Measurements from ENCODE around the gene SOX2. TPM values are rescaled to one million over a fixed set of nuclear protein-coding genes. Genes with fewer than 3 reads are reported as not detected.
A peak's percentile ranks its signal among the peaks of the same experiment; 100 is the strongest.

The SOX2 gene
- total RNA-seq, 1 experiment from 2014 or later = 0.63 TPM

GRCh38 chr3:181718369-181718768 is 6.6 kb downstream of the SOX2 start:
- no peak overlapping the region for H3K4me3 ChIP-seq (ENCODE audit: low read length)
- no peaks in the 10 kb centered on the region for H3K36me3 ChIP-seq (ENCODE audit: insufficient read depth, low read length)
- H3K9ac ChIP-seq (ENCODE audit: low read length) = no peak overlapping the region
- H3K9me3 ChIP-seq (ENCODE audit: low read length) = no peaks in the 10 kb centered on the region
- no peak for DNase-seq
- no peak overlapping the region for H2AFZ ChIP-seq (ENCODE audit: low read length)
- peaks cover 49% of the 10 kb centered on the region for H3K4me1 ChIP-seq (ENCODE audit: low read length)
- H3K27ac ChIP-seq (ENCODE audit: low read length) = no peak overlapping the region
- H3K9me2 ChIP-seq (replicated peaks; ENCODE audit: insufficient read depth, low read length) = no peaks in the 10 kb centered on the region
- no peak overlapping the region for H3K4me2 ChIP-seq (ENCODE audit: low read depth, low read length, poor library complexity, severe bottlenecking)
- no peaks in the 10 kb centered on the region for H3K79me2 ChIP-seq (ENCODE audit: low read length)
- no peaks in the 10 kb centered on the region for H3K27me3 ChIP-seq (ENCODE audit: low read length)
- no peaks in the 10 kb centered on the region for H4K20me1 ChIP-seq (ENCODE audit: insufficient read depth, low read depth, low read length)

GRCh38 chr3:181718987-181719911 is 7.5 kb downstream of the SOX2 start:
- H2AFZ ChIP-seq (ENCODE audit: low read length) = no peak overlapping the region
- H3K4me1 ChIP-seq (ENCODE audit: low read length) = peaks cover 42% of the 10 kb centered on the region
- no peaks in the 10 kb centered on the region for H3K79me2 ChIP-seq (ENCODE audit: low read length)
- H3K9me3 ChIP-seq (ENCODE audit: low read length) = no peaks in the 10 kb centered on the region
- peak overlapping the region; percentile 52; the same call in 1 of the 2 replicates for H3K4me3 ChIP-seq (ENCODE audit: low read length)
- H3K36me3 ChIP-seq (ENCODE audit: insufficient read depth, low read length) = no peaks in the 10 kb centered on the region
- H3K9me2 ChIP-seq (replicated peaks; ENCODE audit: insufficient read depth, low read length) = no peaks in the 10 kb centered on the region
- no peak for DNase-seq
- no peaks in the 10 kb centered on the region for H3K27me3 ChIP-seq (ENCODE audit: low read length)
- 0 out of 2 replicates have a peak overlapping the region, but pooled peaks have one; percentile 36 for H3K9ac ChIP-seq (ENCODE audit: low read length)
- no peaks in the 10 kb centered on the region for H4K20me1 ChIP-seq (ENCODE audit: insufficient read depth, low read depth, low read length)
- H3K27ac ChIP-seq (ENCODE audit: low read length) = no peak overlapping the region
- peak overlapping the region; percentile 51 for H3K4me2 ChIP-seq (ENCODE audit: low read depth, low read length, poor library complexity, severe bottlenecking)

GRCh38 chr3:181719991-181720680 is 8.4 kb downstream of the SOX2 start:
- Histone ChIP-seq H3K9me2 (replicated peaks; ENCODE audit: insufficient read depth, low read length) (no peaks in the 10 kb centered on the region), H3K27me3 (ENCODE audit: low read length) (no peaks in the 10 kb centered on the region), H3K4me2 (ENCODE audit: low read depth, low read length, poor library complexity, severe bottlenecking) (peak overlapping the region; percentile 51)

GRCh38 chr3:181721046-181721875 is 9.5 kb downstream of the SOX2 start:
- Histone ChIP-seq H3K4me1 (ENCODE audit: low read length) (peaks cover 22% of the 10 kb centered on the region), H3K4me2 (ENCODE audit: low read depth, low read length, poor library complexity, severe bottlenecking) (no peak overlapping the region), H3K9me2 (replicated peaks; ENCODE audit: insufficient read depth, low read length) (no peaks in the 10 kb centered on the region), H3K9ac (ENCODE audit: low read length) (no peak overlapping the region), H3K4me3 (ENCODE audit: low read length) (no peak overlapping the region), H3K27me3 (ENCODE audit: low read length) (no peaks in the 10 kb centered on the region), H3K36me3 (ENCODE audit: insufficient read depth, low read length) (no peaks in the 10 kb centered on the region), H4K20me1 (ENCODE audit: insufficient read depth, low read depth, low read length) (no peaks in the 10 kb centered on the region), H3K27ac (ENCODE audit: low read length) (no peak overlapping the region), H3K9me3 (ENCODE audit: low read length) (no peaks in the 10 kb centered on the region), H3K79me2 (ENCODE audit: low read length) (no peaks in the 10 kb centered on the region), H2AFZ (ENCODE audit: low read length) (no peak overlapping the region)
- DNase-seq = no peak

More at GRCh38 chr3:181719991-181720680, 8.4 kb downstream of the SOX2 start:
- DNase-seq = no peak
- Histone ChIP-seq H3K4me3 (ENCODE audit: low read length) (peak overlapping the region; percentile 52; the same call in 1 of the 2 replicates), H4K20me1 (ENCODE audit: insufficient read depth, low read depth, low read length) (no peaks in the 10 kb centered on the region), H2AFZ (ENCODE audit: low read length) (no peak overlapping the region), H3K27ac (ENCODE audit: low read length) (no peak overlapping the region), H3K79me2 (ENCODE audit: low read length) (no peaks in the 10 kb centered on the region), H3K9ac (ENCODE audit: low read length) (no peak overlapping the region), H3K36me3 (ENCODE audit: insufficient read depth, low read length) (no peaks in the 10 kb centered on the region), H3K4me1 (ENCODE audit: low read length) (peaks cover 33% of the 10 kb centered on the region), H3K9me3 (ENCODE audit: low read length) (no peaks in the 10 kb centered on the region)

DNA sequence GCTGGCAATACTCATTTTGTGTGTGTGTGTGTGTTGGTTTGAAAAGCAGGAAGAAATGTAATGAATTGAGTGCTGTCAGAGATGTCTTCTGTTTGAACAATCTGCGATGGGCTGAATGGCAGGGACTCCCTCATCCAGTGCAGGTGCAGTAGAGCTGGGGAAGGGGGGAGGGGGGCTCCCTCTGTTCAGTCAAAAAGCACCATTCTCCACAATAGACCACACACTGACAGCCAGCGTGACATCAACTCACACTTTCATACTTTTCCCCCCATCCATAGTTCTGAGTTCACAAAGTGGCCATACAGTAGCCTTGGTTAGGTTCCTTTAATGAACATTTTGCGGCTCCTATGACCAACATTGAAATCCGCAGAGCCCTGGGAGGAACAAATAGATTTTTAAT is 10.4 kb downstream of the SOX2 start:
- no peaks in the 10 kb centered on the region for H3K36me3 ChIP-seq (ENCODE audit: insufficient read depth, low read length)
- H3K4me3 ChIP-seq (ENCODE audit: low read length) = no peak overlapping the region
- H4K20me1 ChIP-seq (ENCODE audit: insufficient read depth, low read depth, low read length) = no peaks in the 10 kb centered on the region
- H3K9me2 ChIP-seq (replicated peaks; ENCODE audit: insufficient read depth, low read length) = no peaks in the 10 kb centered on the region
- DNase-seq = no peak
- H3K4me2 ChIP-seq (ENCODE audit: low read depth, low read length, poor library complexity, severe bottlenecking) = no peak overlapping the region
- no peak overlapping the region for H2AFZ ChIP-seq (ENCODE audit: low read length)
- peaks cover 17% of the 10 kb centered on the region for H3K4me1 ChIP-seq (ENCODE audit: low read length)
- no peaks in the 10 kb centered on the region for H3K79me2 ChIP-seq (ENCODE audit: low read length)
- no peaks in the 10 kb centered on the region for H3K27me3 ChIP-seq (ENCODE audit: low read length)
- H3K27ac ChIP-seq (ENCODE audit: low read length) = no peak overlapping the region
- H3K9ac ChIP-seq (ENCODE audit: low read length) = no peak overlapping the region
- no peaks in the 10 kb centered on the region for H3K9me3 ChIP-seq (ENCODE audit: low read length)

- no peak overlapping the region for H3K4me2 ChIP-seq (ENCODE audit: low read depth, low read length, poor library complexity, severe bottlenecking)
- H3K27ac ChIP-seq (ENCODE audit: low read length) = no peak overlapping the region
- H2AFZ ChIP-seq (ENCODE audit: low read length) = no peak overlapping the region
- no peak for DNase-seq
- no peaks in the 10 kb centered on the region for H3K27me3 ChIP-seq (ENCODE audit: low read length)
- H3K4me3 ChIP-seq (ENCODE audit: low read length) = no peak overlapping the region
- no peaks in the 10 kb centered on the region for H4K20me1 ChIP-seq (ENCODE audit: insufficient read depth, low read depth, low read length)
- H3K9me2 ChIP-seq (replicated peaks; ENCODE audit: insufficient read depth, low read length) = no peaks in the 10 kb centered on the region
- H3K9ac ChIP-seq (ENCODE audit: low read length) = no peak overlapping the region
- H3K79me2 ChIP-seq (ENCODE audit: low read length) = no peaks in the 10 kb centered on the region
- H3K4me1 ChIP-seq (ENCODE audit: low read length) = peaks cover 18% of the 10 kb centered on the region
- no peaks in the 10 kb centered on the region for H3K9me3 ChIP-seq (ENCODE audit: low read length)
- no peaks in the 10 kb centered on the region for H3K36me3 ChIP-seq (ENCODE audit: insufficient read depth, low read length)
Measured at GRCh38 chr3:181722766-181723425, 11.2 kb downstream of the SOX2 start.

GRCh38 chr3:181723625-181724191 is 12.0 kb downstream of the SOX2 start:
- H3K9me3 ChIP-seq (ENCODE audit: low read length) = no peaks in the 10 kb centered on the region
- H4K20me1 ChIP-seq (ENCODE audit: insufficient read depth, low read depth, low read length) = no peaks in the 10 kb centered on the region
- no peak for DNase-seq
- H3K27me3 ChIP-seq (ENCODE audit: low read length) = no peaks in the 10 kb centered on the region
- no peak overlapping the region for H2AFZ ChIP-seq (ENCODE audit: low read length)
- no peaks in the 10 kb centered on the region for H3K36me3 ChIP-seq (ENCODE audit: insufficient read depth, low read length)
- H3K9ac ChIP-seq (ENCODE audit: low read length) = no peak overlapping the region
- H3K27ac ChIP-seq (ENCODE audit: low read length) = no peak overlapping the region
- no peaks in the 10 kb centered on the region for H3K79me2 ChIP-seq (ENCODE audit: low read length)
- H3K4me1 ChIP-seq (ENCODE audit: low read length) = peaks cover 18% of the 10 kb centered on the region
- H3K9me2 ChIP-seq (replicated peaks; ENCODE audit: insufficient read depth, low read length) = no peaks in the 10 kb centered on the region
- no peak overlapping the region for H3K4me2 ChIP-seq (ENCODE audit: low read depth, low read length, poor library complexity, severe bottlenecking)
- H3K4me3 ChIP-seq (ENCODE audit: low read length) = no peak overlapping the region

All from Karpas-422 (cell line).